Stimulated activated CD4-positive, alpha-beta T cell treated with anti-CD3 and anti-CD28 coated beads, Interleukin-15, amount 100 ng/mL, for 1 hour (primary cell): ENCODE data around the gene CRADD.

Source experiments
- DNase-seq, 2 donors: peaks; one replicate each; pipeline ENCODE4 v3.0.0-alpha.2; 2020; ENCODE audit warnings: low read depth in 1 of 2, low spot score in 1 of 2

CRADD gene

GRCh38 chr12:93670104-93670503, 7.1 kb upstream of the CRADD start:
- no peak for DNase-seq

- no peak for DNase-seq
These were observed 6.1 kb upstream of the CRADD start for GRCh38 chr12:93671044-93671443.

GRCh38 chr12:93673084-93673483, 4.1 kb upstream of the CRADD start:
- DNase-seq = no peak

GRCh38 chr12:93674386-93674785, 2.8 kb upstream of the CRADD start:
- no peak for DNase-seq

GRCh38 chr12:93676408-93677194, 574 bp upstream of the CRADD start:
- no peak for DNase-seq

GRCh38 chr12:93678779-93679178, 1.6 kb downstream of the CRADD start:
- no peak for DNase-seq

- no peak for DNase-seq
These were observed 2.2 kb downstream of the CRADD start for GRCh38 chr12:93679308-93679925.

GRCh38 chr12:93680006-93680405, 2.8 kb downstream of the CRADD start:
- no peak for DNase-seq

GRCh38 chr12:93682846-93683261, 5.7 kb downstream of the CRADD start:
- DNase-seq = no peak

GRCh38 chr12:93683410-93683809, 6.2 kb downstream of the CRADD start:
- no peak for DNase-seq

GRCh38 chr12:93684716-93685115, 7.5 kb downstream of the CRADD start:
- DNase-seq = no peak

- DNase-seq = no peak
These were observed 9.6 kb downstream of the CRADD start for GRCh38 chr12:93686572-93687356.

GRCh38 chr12:93689076-93689834, 12.1 kb downstream of the CRADD start:
- DNase-seq = no peak

GRCh38 chr12:93696462-93696861, 19.3 kb downstream of the CRADD start:
- no peak for DNase-seq

- no peak for DNase-seq
These were observed 21.3 kb downstream of the CRADD start for GRCh38 chr12:93698307-93699092.

GRCh38 chr12:93699271-93700145, 22.3 kb downstream of the CRADD start:
- no peak for DNase-seq

- no peak for DNase-seq
These were observed 25.6 kb downstream of the CRADD start for GRCh38 chr12:93702707-93703315.

- no peak for DNase-seq
These were observed 26.9 kb downstream of the CRADD start for GRCh38 chr12:93704122-93704521.

GRCh38 chr12:93704625-93705024, 27.4 kb downstream of the CRADD start:
- DNase-seq = no peak
